WI38 (cell line): ENCODE measurements around the gene GIPC1.
A peak's percentile ranks its signal among the peaks of the same experiment; 100 is the strongest.

ENCODE experiments used
- H3K4me3 ChIP-seq: 2 replicates; pipeline ENCODE4 v1.5.1; 2011; ENCODE audit warnings: low read depth, mild to moderate bottlenecking, control low read depth, low read length
- CTCF ChIP-seq: IDR thresholded peaks from 2 replicates; pipeline ENCODE4 v1.5.1; 2012; ENCODE audit warnings: low read depth, mild to moderate bottlenecking, control low read depth, low read length

The GIPC1 gene

GRCh38 chr19:14497228-14497921 is 1.4 kb upstream of the GIPC1 start:
- H3K4me3 ChIP-seq: no peak overlapping the region

GRCh38 chr19:14496834-14497227 is 904 bp upstream of the GIPC1 start:
- no peak for TF ChIP-seq CTCF
- no peak overlapping the region for H3K4me3 ChIP-seq

More at GRCh38 chr19:14497228-14497921, 1.4 kb upstream of the GIPC1 start:
- TF ChIP-seq CTCF: no peak

- TF ChIP-seq CTCF: no peak
- peak overlapping the region; percentile 90 for H3K4me3 ChIP-seq
These were observed 277 bp downstream of the GIPC1 start for GRCh38 chr19:14495672-14496028.

GRCh38 chr19:14494910-14495671 is 836 bp downstream of the GIPC1 start:
- peak overlapping the region; percentile 90 for H3K4me3 ChIP-seq
- no peak for TF ChIP-seq CTCF

GRCh38 chr19:14494411-14494810 is 1.5 kb downstream of the GIPC1 start:
- peak overlapping the region; percentile 90 for H3K4me3 ChIP-seq

GRCh38 chr19:14492756-14493337 is 3.1 kb downstream of the GIPC1 start:
- H3K4me3 ChIP-seq: no peak overlapping the region
- TF ChIP-seq CTCF: no peak

More at GRCh38 chr19:14494411-14494810, 1.5 kb downstream of the GIPC1 start:
- no peak for TF ChIP-seq CTCF
